ENCODE results near the gene HOXB4.
"Not testable (repeated sequence)": the region's sequence is repeated elsewhere in the genome, so short reads cannot be mapped to it uniquely, and the experiment has no call there.

The HOXB4 gene

DNA sequence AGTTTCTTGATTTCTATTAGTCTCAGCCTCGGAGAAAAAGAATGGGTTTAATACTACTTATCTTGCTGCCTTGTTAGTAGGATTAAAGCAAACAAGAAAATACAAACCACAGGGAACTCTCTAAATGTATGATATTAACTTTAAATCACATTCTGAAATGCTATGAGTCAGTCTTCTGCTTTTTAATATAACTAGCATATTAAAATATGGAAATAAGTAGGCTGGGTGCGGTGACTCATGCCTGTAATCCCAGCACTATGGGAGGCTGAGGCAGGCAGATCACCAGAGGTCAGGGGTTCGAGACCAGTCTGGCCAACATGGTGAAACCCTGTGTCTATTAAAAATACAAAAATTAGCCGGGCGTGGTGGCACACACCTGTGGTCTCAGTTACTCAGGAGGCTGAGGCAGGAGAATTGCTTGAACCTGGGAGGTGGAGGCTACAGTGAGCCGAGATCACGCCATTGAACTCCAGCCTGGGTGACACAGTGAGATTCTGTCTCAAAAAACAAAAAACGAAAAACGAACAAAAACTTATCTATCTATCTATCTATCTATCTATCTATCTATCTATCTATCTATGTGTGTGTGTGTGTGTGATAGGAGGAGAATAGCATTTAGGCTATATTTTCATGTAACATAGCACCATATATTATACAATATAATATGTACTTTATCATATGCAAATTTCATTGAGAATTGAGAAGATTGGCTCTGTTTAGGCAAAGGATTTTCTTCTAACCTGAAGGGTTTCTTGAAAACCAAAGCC lies 42.2 kb downstream of the HOXB4 start:
- not testable (repeated sequence) for H3K9me3 Mint-ChIP-seq, H3K4me3 Mint-ChIP-seq, H3K4me1 Mint-ChIP-seq, DNase-seq, H3K27ac Mint-ChIP-seq, H3K36me3 Mint-ChIP-seq
- peaks cover 61% of the 10 kb centered on the region for H3K27me3 Mint-ChIP-seq
- CTCF ChIA-PET: interaction anchor here (1.1 kb wide), 1 partner anchor 43 kb away, joined by 3 read pairs; no protein-coding TSS in a partner anchor

DNA sequence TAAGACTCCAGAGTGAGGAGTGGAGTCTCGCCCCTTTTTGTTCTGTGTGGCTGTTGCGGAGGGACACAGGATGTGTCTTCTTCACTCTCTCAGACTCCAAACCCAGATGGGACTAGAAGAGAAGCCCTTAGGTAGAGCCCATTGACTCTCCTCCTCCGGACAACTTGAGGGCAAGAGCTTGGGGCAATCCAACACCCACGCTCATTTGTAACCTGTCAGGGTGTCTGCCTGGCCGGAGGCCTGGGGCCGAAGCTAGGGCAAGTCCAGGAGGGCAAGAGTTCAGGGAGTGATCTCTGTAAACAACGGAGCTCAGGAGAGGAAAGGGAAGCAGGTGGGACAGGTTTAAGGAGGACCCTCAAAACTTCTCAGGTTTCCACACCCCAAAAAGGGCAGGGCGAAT lies 45.9 kb downstream of the HOXB4 start:
- peaks cover 3% of the 10 kb centered on the region for H3K4me1 Mint-ChIP-seq
- no peak overlapping the region for H3K27ac Mint-ChIP-seq
- H3K4me3 Mint-ChIP-seq: no peak overlapping the region
- H3K9me3 Mint-ChIP-seq: no peaks in the 10 kb centered on the region
- no peaks in the 10 kb centered on the region for H3K36me3 Mint-ChIP-seq
- no peak for DNase-seq
- CTCF ChIA-PET: interaction anchor here (0.7 kb wide), 1 partner anchor 16 kb away, joined by 3 read pairs; no protein-coding TSS in a partner anchor
- H3K27me3 Mint-ChIP-seq: peaks cover 81% of the 10 kb centered on the region

DNA sequence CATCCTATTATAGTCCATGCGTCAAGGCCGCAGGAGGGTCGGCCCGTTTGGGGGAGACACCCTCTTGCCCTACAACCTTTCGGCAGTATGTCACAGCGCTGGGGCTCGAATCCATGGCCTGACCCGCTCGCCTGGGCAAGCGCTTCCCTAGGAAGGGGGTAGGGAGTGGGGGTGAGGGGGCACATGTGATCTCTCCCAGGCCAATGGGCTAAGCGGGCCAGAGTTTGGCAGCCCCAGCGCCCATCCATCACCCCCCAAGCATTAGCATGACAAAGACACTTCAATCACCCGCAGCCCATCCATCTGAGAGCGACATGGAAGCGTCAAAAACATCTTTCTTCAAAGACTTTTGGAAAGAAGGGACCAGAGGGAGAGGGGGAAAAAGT lies 47.3 kb downstream of the HOXB4 start, which contains the start of gene HOXB1:
HOXB1 (minus strand) TSS at position 125 of the 386 bp plus-strand sequence; CDS start at position 18, 107 bp downstream.
- H3K36me3 Mint-ChIP-seq: no peaks in the 10 kb centered on the region
- no peak within 1 kb of the TSS for H3K4me3 Mint-ChIP-seq
- DNase-seq: no peak
- no peak within 1 kb of the TSS for H3K27ac Mint-ChIP-seq
- CTCF ChIA-PET: no interaction called here
- H3K27me3 Mint-ChIP-seq: peaks cover 89% of the 10 kb centered on the region
- peaks cover 3% of the 10 kb centered on the region for H3K4me1 Mint-ChIP-seq
- no peaks in the 10 kb centered on the region for H3K9me3 Mint-ChIP-seq

DNA sequence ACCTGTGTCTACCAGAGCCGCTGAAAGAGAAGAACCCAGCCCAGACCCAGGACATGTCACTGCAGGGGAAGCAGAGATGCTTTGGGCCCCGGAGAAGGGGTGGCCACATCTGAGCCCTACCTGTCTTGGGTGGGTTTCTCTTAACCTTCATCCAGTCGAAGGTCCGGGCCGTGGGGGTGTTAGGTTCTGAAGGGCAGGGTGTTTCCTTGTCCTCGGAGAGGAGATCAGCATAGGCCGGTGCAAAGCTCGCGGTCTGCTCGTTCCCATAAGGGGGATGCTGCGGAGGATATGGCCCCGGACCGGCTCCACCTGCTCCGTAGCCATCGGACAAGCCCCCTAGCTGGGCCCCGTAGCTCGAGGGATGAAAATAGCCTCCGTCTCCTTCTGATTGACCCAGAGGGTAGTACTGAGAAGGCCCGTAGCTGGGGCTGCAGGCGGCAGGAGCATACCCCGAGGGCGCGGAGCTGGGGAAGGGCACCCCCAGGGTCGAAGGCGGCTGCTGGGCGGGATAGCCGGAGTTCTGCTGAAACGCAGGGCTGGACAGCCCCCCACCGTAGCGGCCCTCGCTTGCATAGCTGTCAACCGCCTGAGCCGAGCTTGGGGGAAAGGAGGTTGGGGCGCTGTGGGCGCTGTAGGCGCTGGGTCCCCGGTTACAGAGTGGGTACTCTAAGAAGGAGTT lies 47.8 kb downstream of the HOXB4 start:
- H3K27me3 Mint-ChIP-seq: peaks cover 94% of the 10 kb centered on the region
- DNase-seq: no peak
- peaks cover 3% of the 10 kb centered on the region for H3K4me1 Mint-ChIP-seq
- H3K36me3 Mint-ChIP-seq: no peaks in the 10 kb centered on the region
- H3K9me3 Mint-ChIP-seq: no peaks in the 10 kb centered on the region
- H3K4me3 Mint-ChIP-seq: no peak overlapping the region
- H3K27ac Mint-ChIP-seq: no peak overlapping the region
- CTCF ChIA-PET: no interaction called here

DNA sequence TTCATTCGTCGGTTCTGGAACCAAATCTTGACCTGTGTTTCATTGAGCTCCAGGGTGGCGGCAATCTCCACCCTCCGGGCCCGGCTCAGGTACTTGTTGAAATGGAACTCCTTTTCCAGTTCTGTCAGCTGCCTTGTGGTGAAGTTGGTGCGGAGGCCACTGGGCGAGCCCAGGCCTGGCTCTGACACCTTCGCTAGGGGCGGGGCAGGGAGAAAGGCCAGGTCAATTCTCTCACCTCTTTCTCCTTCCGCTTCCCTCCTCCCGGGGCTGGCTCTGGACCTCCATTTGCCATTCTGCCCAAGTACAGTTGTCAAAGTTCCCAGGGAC lies 48.5 kb downstream of the HOXB4 start:
- Mint-ChIP-seq H3K36me3 (no peaks in the 10 kb centered on the region), H3K27me3 (peaks cover 96% of the 10 kb centered on the region), H3K27ac (no peak overlapping the region), H3K4me3 (no peak overlapping the region), H3K9me3 (no peaks in the 10 kb centered on the region), H3K4me1 (peaks cover 3% of the 10 kb centered on the region)
- no peak for DNase-seq
- CTCF ChIA-PET: no interaction called here

DNA sequence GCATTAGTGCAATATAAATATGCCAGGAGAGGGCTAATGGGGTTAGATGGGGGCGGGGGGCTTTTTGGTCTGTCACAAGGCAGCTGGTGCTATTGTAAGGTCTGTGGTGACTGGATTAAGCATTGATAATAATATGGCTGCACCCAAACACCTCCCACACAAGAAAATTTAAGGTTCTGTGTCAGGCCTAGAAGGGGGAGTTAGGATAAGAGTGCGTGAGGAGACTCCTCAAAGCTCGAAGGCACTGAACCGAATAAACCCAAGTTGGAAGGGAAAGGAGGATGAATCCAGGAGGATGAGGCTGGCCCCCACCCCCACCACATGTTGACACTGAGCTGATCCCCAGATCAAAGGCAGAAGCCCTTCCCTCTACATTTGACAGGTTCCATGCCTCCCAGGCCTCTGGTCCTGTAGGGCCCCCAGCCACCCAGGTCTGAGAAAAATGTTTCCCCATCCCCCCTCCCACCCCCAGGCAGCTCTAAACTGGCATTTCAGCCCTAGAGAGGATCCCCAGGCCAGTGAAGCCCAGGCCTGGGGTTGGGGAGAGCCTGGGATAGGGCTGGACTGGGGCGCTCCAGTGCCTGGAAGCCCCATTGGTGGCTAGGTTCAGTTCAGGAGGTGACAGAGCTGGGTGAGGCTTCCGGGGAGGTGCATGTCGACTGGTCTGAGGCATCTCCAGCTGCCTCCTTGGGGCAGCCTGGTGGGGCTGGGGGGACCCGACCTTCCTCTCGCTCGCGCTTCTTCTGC lies 49.0 kb downstream of the HOXB4 start:
- H3K4me1 Mint-ChIP-seq: peaks cover 3% of the 10 kb centered on the region
- no peak overlapping the region for H3K27ac Mint-ChIP-seq
- no peaks in the 10 kb centered on the region for H3K9me3 Mint-ChIP-seq
- H3K27me3 Mint-ChIP-seq: peaks cover 96% of the 10 kb centered on the region
- H3K36me3 Mint-ChIP-seq: no peaks in the 10 kb centered on the region
- DNase-seq: no peak
- no peak overlapping the region for H3K4me3 Mint-ChIP-seq
- CTCF ChIA-PET: interaction anchor here (1.0 kb wide), 1 partner anchor 38 kb away, joined by 3 read pairs; no protein-coding TSS in a partner anchor

DNA sequence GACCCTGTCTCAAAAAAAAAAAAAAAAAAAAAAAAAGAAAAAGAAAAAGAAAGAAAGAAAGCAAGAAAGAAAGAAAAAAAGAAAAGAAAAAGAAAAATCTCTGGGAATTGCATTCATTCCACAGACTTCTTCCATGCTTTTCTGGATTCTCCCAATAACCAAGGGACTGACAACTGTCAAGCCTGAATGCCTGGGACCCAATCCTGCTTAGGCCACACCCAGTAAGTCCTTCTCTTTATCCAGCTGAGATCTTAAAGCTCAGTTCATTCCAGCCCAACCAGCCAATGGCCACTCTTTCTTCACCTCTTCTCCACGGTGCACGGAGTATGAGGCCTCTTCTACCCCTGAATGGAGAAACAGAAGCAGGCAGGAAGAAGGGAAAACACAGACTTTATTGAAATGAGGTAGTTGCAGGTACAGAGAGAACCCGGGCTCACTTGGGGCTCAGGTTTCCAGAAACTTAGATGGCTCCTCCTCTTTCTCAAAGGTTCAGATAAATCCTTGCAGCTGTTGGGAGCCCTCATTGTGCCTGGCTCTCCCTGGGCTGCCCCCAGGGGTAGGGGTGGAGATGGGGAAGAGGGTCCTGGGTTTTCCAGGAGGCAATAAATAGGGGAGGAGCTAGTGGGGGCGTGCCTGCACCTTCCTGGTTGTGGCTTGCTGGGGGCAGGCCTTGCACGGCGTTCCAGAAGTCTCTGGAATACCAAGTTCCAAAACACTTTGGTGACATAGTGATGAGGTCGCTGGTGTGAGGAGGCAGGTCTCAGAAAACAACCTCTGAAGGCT lies 49.8 kb downstream of the HOXB4 start:
- no peaks in the 10 kb centered on the region for H3K36me3 Mint-ChIP-seq
- DNase-seq: no peak
- H3K4me3 Mint-ChIP-seq: no peak overlapping the region
- H3K27ac Mint-ChIP-seq: no peak overlapping the region
- peaks cover 100% of the 10 kb centered on the region for H3K27me3 Mint-ChIP-seq
- peaks cover 3% of the 10 kb centered on the region for H3K4me1 Mint-ChIP-seq
- CTCF ChIA-PET: interaction anchor here (1.0 kb wide), 1 partner anchor 37 kb away, joined by 3 read pairs; no protein-coding TSS in a partner anchor
- H3K9me3 Mint-ChIP-seq: no peaks in the 10 kb centered on the region

DNA sequence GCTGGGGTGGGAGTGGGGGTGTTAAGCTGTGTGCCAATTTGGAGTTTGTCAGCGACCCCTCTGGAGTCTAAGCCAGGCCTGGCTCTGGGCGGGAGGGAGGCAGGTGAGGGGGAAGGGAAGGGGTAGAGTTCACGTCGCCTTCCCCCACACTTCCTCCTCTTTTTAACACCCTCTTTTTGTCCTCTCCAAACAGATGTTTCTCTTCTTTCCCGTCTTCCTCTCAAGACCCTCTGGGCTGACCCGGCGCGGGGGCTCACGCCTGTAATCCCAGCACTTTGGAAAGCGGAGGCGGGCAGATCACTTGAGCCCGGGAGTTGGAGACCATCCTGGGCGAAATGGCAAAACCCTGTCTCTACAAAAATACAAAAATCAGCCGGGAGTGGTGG lies 50.6 kb downstream of the HOXB4 start:
- no peak overlapping the region for H3K4me3 Mint-ChIP-seq
- H3K36me3 Mint-ChIP-seq: no peaks in the 10 kb centered on the region
- peaks cover 100% of the 10 kb centered on the region for H3K27me3 Mint-ChIP-seq
- H3K27ac Mint-ChIP-seq: no peak overlapping the region
- H3K4me1 Mint-ChIP-seq: peaks cover 3% of the 10 kb centered on the region
- no peaks in the 10 kb centered on the region for H3K9me3 Mint-ChIP-seq
- CTCF ChIA-PET: no interaction called here
- DNase-seq: no peak

DNA sequence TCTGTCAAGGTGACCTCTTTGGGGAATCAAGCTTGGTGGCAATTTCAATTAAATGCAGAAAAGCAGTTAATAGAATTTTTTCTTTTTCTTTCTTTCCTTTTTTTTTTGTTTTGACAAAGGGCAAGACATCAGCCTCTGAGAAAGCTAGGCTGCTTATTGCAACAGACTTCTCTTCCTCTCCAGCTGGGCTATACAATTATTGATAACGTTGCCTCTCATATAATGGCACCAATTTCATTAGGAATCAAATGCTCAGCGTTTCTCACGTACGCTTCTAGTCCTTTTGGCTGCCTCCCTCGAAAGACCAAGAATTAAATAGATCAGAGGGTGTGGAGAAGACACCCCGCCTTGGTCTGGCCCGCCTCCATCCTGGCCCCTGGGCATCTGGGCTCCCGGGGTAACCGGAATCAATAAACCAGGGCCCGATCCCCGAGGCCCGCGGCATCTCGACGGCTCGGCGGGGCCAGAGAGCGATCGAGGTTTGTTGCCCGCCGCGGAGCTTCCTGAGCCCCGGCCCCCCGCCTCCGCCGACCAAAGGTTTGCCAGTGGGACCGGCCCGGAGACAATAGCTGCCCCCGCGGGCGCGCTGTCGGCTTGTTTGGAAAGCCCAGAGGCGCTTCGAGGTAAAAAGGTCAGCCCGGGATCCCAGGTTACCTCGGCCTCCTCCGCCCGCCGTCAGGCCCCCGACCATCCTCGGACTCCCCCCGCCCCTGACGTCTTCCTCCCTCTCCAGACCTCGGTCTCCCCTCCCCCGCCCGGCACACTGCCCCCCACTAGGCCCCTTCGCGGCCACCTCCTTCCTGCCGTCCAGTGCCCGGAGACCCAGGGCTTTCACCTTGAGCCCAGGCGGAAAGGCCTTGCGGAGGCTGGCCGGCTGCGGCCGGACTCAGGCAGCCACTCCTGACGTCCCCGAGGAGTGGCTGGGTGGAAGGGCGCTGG lies 51.3 kb downstream of the HOXB4 start:
- DNase-seq: no peak
- no peaks in the 10 kb centered on the region for H3K9me3 Mint-ChIP-seq
- H3K27me3 Mint-ChIP-seq: peaks cover 100% of the 10 kb centered on the region
- H3K27ac Mint-ChIP-seq: no peak overlapping the region
- CTCF ChIA-PET: no interaction called here
- no peaks in the 10 kb centered on the region for H3K36me3 Mint-ChIP-seq
- H3K4me1 Mint-ChIP-seq: peaks cover 3% of the 10 kb centered on the region
- H3K4me3 Mint-ChIP-seq: no peak overlapping the region
